ENCODE results near the gene ARHGAP21.
A peak's percentile ranks its signal among the peaks of the same experiment; 100 is the strongest.
"Not testable (repeated sequence)": the region's sequence is repeated elsewhere in the genome, so short reads cannot be mapped to it uniquely, and the experiment has no call there.

The ARHGAP21 gene

DNA sequence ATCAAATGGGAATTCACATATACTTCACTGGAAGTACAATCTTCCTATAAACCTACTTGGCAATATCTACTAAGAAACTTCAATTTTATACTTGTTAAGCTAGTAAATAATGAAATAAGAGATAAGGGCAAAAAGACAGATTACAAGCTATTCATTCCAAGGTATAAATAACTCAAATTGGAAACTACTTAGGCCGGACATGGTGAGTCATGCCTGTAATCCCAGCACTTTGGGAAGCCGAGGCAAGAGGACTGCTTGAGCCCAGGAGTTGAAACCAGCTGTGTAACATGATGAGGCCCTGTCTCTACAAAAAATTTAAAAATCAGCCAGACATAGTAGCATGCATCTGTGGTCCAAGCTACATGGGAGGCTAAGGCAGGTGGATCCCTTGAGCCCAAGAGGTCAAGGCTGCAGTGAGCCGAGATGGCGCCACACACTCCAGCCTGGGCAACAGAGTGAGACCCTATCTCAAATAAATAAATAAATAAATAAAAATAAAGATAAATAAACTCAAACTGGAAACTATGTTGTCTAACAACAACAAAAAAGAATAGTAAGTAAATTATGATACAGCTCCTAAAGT is 37.6 kb downstream of the ARHGAP21 start:
- DNase-seq (ENCODE audit: low read depth in 2 of 2) = peak; percentile 31

DNA sequence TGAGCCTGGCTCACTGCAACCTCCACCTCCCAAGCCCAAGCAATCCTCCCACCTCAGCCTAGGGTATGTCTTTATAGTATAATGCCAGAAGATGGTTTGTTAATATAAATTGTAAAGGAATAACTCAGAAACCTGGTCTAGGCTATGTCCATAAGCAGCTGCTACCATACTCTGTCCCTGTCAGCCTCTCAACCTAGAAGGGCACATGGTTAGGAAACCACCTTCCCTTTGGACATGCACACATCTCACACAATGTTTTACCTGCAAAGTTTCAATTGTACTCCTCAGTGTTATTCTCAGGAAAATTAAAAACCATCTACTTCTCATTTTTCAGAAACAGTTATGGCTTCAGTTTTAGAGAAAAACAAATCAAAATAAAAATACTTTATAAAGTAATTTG is 40.1 kb downstream of the ARHGAP21 start:
- no peak for DNase-seq (ENCODE audit: low read depth in 2 of 2)

DNA sequence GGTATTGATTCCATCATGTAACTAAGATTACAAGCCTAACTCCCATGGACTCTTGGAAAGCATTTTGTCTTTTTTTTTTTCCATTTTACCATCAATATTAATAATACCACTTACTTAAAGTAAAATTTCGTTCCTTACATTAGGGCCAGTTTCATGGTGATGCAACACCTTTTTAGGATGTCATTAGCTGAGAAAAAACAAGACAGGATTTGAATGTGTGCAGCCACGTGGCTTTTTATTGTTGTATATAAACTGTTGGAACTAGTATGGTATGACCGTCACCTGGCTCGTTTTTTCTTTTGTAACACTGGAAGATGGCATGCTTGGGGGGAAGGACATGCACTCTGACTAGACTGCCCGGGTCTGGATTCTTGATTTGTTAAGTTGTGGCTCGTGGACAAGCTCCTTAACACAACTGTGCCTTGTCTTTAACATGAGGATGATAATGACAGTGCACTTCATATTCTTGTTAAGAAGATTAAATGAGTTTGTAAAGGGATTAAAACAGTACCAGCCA is 42.1 kb downstream of the ARHGAP21 start:
- no peak for DNase-seq (ENCODE audit: low read depth in 2 of 2)

DNA sequence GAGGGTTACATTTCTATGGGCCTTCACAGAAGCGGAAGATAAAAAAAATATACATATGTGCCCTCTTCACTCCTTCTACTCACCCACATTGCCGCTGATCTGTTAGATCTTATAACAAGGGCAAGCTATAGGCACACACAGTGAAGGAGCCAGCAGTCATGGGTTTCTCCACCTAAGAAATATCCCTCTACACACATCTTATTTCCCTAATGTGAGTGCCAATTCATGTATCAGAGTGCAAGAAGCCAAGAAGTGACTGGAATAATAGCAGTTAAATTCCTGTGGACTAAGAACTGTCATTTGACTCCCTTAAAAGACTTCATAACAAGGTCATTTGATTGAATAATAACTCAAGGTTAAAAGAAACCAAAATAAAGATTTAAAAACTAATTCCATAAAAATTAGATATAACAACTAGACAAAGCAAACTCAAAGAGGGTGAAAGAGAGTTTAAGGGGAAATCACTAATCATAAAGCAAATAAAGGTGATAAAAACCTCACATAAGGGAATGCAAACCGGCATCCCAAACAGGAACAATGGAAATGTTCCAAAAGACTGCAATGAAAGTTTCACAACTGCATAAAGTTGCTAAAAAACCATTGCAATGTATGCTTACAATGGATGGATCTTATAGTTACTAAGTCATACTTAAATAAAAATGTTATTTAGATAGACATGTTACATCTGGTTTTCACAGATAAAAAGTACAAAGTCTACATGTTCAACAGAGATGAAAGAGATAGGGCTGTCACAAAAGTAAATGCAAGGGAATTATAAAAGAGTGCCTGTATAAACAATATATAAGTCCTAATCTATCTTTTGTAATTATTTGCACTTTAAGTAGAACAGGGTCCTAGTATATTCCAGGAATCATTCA is 42.8 kb downstream of the ARHGAP21 start:
- DNase-seq (ENCODE audit: low read depth in 2 of 2) = peak; percentile 24 to 28

DNA sequence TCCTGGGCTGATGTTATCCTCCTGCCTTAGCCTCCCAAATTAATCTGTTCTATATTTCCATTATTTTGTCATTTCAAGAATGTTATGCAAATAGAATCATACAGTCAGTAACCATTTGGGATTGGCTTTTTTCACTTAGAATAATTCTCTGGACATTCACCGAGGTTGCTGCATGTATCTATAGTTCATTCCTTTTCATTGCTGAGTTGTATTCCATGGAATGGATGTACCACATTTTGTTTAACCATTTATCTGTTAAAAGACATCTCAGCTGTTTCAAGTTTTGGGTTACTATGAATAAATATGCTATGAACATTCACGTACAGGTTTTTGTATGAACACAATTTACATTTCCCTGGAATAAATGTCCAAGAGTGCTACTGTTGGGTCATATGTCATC is 44.9 kb downstream of the ARHGAP21 start:
- no peak for DNase-seq (ENCODE audit: low read depth in 2 of 2)

DNA sequence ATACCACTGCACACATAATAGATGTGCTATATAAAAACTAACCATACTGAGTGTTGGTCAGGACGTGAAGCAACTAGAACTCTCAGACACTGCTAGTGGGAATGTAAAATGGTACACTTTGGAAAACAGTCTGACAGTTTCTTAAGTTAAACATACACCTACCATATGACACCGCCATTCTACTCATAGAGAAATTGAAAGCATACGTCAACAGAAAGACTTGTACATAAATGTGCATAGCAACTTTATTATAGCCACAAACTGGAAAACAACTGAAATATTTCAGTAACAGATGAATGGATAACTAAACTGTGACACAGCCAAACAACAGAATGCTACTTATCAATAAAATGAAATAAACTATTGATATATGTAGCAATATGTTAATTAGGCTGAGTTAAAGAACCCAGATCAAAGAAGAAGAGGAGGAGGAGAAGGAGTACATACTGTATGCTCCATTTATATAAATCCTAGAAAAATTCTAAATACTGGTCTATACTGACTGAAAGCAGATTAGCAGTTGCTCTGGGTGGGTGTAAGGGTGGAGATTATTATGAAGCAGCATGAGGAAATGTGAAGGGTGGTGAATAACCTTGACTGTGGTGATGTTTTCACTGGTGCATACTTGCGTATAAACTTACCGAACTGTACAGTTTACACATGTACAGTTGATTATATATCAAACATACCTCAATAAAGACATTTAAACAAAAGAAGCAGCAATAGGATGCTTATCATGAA is 48.6 kb downstream of the ARHGAP21 start:
- DNase-seq (ENCODE audit: low read depth in 2 of 2) = no peak

DNA sequence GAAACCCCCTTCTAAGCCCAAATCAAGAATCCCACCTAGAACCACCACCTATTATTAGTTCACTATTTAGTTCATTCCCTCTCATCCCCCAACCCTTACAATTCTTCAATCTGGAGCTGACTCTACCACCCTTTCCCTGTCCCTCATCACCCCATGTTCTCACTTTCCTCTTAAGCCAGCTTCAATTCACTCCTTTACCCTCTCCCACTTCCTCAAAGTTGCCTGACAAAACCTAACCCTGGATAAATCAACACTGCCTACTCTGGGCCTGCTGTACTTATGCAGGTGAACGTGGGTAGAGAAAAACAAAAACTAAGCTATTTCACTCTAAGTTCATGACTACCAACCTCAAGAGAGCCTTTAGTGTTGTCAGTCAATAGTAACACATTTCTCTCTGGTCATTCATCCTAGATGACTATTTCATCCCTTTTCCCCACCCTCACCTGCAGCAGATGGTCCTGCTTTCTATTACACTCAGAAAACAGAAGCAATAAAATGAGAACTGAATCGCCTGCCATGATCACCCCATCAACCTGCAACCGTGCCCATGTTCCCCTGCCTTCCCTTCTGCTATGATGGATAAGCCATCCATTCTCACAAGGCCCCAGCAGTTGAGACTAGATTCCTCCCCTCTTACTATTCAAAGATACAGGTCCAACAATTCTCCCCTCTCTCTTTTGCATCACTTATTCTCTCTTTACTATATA is 52.6 kb downstream of the ARHGAP21 start:
- DNase-seq (ENCODE audit: low read depth in 2 of 2) = no peak

DNA sequence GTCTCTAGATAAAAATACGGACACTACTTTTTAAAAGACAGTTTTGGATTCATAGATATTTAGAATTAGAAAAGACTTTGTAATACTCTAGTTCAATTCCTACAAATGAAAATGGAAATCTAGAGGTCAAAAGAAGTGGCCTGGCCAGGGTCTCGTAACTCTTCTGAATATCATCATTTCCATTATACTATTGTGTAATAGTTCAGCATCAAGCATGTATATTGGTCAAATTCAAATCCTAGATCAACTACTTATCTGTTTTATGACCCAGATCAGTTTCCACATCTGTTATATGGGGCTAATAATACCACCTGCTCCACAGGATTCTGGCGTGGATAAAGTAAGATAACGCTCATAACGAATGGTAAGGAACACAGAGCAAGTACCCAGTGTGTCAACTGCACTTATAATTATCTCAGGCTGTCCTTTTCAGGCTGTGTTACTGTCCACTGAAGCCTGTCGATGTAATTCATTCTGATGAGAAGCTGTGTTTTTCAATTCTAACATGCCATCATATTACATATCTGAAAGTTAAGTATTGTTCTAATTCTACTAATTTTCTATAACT is 54.3 kb downstream of the ARHGAP21 start:
- DNase-seq (ENCODE audit: low read depth in 2 of 2) = no peak

DNA sequence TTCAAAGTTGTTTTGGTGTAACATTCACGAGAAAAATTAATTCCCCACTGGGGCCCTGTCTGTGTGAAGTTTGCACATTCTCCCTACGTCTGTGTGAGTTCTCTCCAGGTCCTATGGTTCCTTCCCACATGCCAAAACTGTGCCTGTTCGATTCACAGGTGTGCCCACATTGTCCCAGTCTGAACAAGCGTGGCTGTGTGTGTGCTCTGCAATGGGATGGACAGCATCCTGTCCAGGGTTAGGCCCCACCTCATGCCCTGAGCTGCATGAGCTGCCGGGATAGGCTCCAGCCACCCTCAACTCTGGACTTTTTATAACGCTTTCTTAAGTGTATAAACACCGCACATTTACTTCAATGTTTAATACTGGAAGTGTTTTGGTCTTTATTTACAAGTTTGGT is 55.4 kb downstream of the ARHGAP21 start:
- DNase-seq (ENCODE audit: low read depth in 2 of 2) = no peak

DNA sequence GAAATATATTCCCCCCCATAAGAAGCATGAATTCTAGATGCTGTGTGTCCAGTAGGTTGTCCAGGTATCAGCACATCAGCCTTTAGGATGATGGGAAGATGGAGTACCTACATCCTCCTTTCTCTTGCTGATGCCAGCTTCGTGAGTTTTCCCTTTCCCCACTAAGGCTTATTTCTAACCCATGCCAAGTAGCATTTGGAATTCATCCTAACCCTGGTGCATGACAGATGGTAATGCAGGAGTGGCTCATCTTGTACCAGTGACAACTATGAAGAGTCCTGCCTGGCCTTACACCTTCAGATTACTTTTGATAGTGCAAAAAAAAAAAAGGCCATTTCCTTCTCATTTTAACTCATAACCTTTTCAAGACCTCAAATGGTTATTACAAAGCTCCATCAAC is 58.7 kb downstream of the ARHGAP21 start:
- no peak for DNase-seq (ENCODE audit: low read depth in 2 of 2)

DNA sequence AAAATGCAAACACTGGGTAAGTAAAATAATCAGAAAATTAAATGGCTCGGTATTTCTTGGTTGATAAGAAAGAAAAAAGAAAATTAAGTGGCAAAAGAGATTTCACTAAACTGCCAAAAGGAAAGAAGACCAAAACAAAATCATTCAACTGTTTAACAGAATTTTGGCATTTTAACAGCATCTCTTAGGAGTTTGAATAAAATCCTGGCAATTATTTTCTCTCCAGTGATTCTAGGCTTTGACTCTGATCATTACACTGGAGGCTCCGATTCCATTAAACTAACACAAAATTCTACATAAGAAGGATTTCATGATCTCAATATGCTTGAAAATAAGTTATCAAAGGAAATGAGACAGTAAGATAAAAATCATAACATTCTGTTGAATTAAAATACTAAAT is 62.3 kb downstream of the ARHGAP21 start:
- DNase-seq (ENCODE audit: low read depth in 2 of 2) = no peak

DNA sequence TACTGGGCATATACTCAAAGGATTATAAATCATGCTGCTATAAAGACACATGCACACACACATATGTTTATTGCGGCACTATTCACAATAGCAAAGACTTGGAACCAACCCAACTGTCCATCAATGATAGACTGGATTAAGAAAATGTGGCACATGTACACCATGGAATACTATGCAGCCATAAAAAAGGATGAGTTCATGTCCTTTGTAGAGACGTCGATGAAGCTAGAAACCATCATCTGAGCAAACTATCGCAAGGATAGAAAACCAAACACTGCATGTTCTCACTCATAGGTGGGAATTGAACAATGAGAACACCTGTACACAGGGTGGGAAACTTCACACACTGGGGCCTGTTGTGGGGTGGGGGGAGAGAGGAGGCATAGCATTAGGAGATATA is 65.4 kb downstream of the ARHGAP21 start:
- DNase-seq (ENCODE audit: low read depth in 2 of 2) = not testable (repeated sequence)

DNA sequence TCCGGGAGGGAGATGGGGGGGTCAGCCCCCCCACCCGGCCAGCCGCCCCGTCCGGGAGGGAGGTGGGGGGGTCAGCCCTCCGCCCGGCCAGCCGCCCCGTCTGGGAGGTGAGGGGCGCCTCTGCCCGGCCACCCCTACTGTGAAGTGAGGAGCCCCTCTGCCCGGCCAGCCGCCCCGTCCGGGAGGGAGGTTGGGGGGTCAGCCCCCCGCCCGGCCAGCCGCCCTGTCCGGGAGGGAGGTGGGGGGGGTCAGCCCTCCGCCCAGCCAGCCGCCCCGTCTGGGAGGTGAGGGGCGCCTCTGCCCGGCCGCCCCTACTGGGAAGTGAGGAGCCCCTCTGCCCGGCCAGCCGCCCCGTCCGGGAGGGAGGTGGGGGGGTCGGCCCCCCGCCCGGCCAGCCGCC is 67.4 kb downstream of the ARHGAP21 start:
- DNase-seq (ENCODE audit: low read depth in 2 of 2) = not testable (repeated sequence)

DNA sequence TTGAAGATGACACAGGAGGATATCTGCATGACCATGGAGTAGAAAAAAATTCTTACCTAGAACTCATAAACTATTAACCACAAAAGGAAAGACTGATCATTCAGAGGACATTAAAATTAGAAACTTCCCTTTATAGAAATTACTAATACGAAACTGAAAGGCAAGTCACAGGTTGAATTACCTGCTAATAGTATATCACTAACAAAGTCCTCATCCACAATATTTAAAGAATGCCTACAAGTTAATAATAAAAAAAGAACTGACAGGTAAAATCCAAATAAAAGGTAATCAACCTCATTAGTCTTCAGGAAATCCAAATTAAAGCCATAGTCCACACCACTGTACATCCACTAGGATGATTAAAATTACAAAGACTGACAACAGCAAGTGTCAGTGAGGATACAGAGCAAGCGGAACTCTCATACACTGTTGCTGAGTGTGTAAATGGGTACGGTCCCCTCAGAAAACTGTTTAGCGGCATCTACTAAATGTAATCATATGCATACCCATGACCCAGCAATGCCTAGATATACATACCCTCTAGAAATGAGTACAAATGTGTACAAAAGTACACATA is 71.2 kb downstream of the ARHGAP21 start:
- DNase-seq (ENCODE audit: low read depth in 2 of 2) = no peak

DNA sequence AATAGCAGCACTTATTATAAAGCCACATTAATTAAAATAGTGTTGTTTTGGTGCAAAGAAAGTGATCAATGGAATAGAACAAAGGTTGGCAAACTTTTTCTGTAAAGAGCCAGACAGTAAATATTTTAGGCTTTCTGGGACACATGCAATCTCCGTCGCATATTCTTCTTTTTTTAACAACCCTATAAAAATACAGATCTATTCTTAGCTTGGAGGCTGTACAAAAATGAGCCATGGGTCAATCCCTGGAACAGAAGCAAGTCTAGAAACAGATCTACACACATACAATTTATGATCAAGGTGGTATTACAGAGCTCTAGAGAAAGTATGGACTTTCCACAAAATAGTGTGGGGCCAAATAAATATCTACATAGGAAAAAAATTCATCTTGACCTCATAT is 71.8 kb downstream of the ARHGAP21 start:
- no peak for DNase-seq (ENCODE audit: low read depth in 2 of 2)

DNA sequence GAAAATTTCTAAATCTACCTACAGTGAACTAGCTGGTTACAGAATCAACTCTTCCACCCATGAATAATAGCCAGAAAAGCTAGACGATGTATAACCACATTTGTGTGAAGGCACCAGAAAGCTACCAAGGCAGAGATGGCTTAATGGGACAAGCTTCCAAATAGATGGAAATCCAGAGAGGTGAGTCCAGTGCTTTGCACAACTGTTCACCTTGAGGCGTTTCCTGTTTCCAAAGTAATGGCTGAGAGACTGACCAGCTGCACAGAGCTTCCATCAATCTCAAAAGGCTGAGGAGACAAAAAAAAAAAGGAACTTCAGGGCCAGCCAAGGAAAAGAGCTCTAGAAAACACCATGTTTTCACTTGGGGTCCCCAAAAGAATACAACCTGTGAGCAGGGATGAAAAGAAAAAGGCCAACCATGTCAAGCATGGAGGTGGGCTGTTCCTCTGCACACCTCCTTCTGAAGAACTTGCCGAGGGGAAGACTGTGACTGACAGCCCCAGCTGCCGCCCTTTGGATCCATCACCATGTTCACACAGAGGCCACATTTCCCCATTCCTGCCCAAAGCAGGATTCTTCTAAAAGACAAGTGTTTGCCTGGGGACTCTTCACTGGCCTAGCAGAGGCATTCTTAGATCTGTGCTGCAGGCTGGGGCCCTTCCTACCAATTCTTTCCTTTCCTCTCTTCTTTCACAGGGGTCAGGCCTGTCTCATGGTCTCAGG is 72.9 kb downstream of the ARHGAP21 start:
- DNase-seq (ENCODE audit: low read depth in 2 of 2) = no peak

DNA sequence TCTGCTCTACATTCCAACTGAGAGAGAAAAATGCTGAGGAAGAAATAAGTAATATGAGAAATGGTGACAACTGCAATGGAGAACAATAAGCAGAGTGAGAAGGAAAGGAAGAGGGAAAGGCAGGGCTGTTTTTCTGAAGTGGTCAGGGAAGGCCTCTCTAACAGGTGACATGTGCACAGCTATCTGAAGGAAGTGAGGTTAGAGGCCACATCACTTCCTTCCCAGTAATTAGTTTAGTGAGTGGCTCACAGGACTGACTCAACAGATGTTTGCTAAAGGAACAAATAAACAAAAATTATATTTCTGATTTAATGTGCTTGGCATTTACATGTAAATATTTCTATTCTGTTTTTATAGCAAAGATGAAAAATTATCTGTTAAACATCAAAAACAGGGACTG is 77.9 kb downstream of the ARHGAP21 start:
- DNase-seq (ENCODE audit: low read depth in 2 of 2) = no peak

DNA sequence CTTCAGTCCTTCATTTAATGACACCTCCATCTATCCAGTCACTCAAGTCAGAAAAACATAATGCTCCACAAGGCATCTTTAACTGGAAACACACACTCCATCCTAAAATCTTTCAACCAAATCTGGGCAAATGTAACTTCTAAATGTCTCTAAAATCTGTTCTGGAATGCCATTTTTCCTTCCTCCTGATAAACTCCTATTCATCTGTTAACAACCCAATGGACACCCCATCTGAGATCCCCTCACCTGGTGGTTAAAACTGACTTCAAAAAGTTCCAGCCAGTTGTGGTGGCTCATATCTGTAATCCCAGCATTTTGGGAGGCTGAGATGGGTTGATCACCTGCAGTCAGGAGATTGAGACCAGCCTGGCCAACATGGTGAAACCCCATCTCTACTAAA is 78.7 kb downstream of the ARHGAP21 start:
- DNase-seq (ENCODE audit: low read depth in 2 of 2) = no peak

DNA sequence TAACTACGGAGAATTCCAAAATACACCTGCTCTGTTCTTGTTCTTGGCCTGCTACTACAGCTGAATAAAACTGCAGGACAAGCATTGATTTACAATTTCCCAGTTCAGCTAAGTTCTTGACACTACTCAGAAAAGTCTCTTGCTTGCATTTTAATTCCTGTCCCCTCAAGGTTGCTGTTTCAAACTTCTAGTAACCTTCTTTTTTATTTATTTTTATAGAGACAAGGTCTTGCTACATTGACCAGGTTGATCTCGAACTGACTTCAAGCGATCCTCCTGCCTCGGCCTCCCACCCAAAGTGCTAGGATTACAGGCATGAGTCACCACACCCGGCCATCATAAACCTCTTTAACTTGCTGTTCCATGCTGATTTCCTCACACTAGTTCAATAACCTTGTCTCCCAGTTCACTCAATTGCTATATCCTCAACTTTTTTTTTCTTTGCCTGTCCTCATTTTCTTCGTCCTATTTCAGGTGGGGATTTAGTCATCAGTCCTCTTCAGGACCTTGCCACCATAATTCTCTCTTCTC is 79.9 kb downstream of the ARHGAP21 start:
- no peak for DNase-seq (ENCODE audit: low read depth in 2 of 2)

Measured in fibroblast of skin of left quadriceps (primary cell).